Fibroblast of villous mesenchyme (primary cell): ENCODE data around the gene CLEC2B. TPM values are rescaled to one million over a fixed set of nuclear protein-coding genes. Genes with fewer than 3 reads are reported as not detected.
"Not testable (repeated sequence)": the region's sequence is repeated elsewhere in the genome, so short reads cannot be mapped to it uniquely, and the experiment has no call there.

ENCODE experiments used
- DNase-seq: peaks from one replicate; pipeline ENCODE4 v3.0.0-alpha.2; 2010; ENCODE audit warnings: low read depth
- H3K4me3 ChIP-seq: 2 replicates; pipeline ENCODE4 v1.5.1; 2011; ENCODE audit warnings: low read depth, mild to moderate bottlenecking, low read length
- total RNA-seq: library from RNA; depleted of rRNA; stranded (reverse); fragments of >200 nt; gene quantifications from 2 replicates; pipeline ENCODE4 v1.2.3, GENCODE V29; 2012
- TF ChIP-seq, protein P1 (sequence below): IDR thresholded peaks from 2 replicates; pipeline ENCODE4 v1.5.1; 2012; ENCODE audit warnings: low read depth, mild to moderate bottlenecking, low read length; ENCODE audit not compliant: insufficient read depth

The CLEC2B gene
- total RNA-seq, 1 donor, result 47.9 TPM

DNA sequence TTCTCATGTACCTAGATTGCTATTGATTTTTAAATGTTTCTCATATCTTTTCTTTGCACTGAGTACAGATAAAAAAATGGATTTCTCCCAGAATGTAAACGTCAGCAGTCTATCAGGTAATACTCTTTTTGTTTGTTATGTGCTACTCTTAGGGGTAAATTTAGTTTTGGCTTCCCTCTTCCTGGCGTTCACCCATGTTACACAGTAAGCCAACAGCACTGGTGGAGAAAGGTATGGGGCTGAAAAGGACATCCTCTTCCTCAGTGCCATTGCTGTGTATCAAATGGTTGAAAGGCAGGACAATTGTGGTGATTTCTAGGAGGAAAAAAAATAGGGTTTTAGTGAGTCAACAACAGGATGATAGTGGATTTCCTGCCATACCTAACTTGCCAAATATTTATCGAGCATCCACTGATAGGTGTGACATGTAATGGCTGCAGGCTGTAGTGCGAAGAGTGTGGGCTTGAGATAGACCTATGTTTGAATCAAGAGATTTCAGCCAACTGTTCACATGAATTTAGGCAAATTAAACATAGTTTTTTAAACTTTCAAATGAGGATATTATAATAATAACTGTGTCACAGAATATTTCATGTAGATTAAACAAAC is 19.6 kb upstream of the CLEC2B start:
- TF ChIP-seq, protein P1, sequence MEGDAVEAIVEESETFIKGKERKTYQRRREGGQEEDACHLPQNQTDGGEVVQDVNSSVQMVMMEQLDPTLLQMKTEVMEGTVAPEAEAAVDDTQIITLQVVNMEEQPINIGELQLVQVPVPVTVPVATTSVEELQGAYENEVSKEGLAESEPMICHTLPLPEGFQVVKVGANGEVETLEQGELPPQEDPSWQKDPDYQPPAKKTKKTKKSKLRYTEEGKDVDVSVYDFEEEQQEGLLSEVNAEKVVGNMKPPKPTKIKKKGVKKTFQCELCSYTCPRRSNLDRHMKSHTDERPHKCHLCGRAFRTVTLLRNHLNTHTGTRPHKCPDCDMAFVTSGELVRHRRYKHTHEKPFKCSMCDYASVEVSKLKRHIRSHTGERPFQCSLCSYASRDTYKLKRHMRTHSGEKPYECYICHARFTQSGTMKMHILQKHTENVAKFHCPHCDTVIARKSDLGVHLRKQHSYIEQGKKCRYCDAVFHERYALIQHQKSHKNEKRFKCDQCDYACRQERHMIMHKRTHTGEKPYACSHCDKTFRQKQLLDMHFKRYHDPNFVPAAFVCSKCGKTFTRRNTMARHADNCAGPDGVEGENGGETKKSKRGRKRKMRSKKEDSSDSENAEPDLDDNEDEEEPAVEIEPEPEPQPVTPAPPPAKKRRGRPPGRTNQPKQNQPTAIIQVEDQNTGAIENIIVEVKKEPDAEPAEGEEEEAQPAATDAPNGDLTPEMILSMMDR, result no peak
- no peak for DNase-seq

DNA sequence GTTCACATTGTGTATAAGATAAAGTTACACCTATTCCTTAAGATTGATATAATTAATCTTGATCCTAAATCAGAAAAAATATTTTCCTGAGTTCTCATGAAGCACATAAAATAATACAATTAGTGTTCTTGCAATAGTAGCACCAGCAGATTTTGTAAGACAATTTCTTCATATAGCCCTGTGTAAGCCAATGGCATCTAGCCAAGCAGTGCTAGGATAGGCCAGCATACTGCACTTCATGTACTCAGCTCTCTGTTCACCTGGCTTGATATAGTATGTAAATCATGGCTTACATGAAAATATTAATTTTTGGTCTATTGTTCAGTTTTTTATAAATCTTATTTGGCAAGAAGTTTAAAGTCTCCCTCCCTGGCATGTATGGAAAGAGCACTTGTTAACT is 14.0 kb upstream of the CLEC2B start:
- TF ChIP-seq, protein P1, result no peak
- no peak for DNase-seq
- H3K4me3 ChIP-seq, result no peak overlapping the region

More for the DNA sequence above, 19.6 kb upstream of the CLEC2B start:
- H3K4me3 ChIP-seq, result no peak overlapping the region

DNA sequence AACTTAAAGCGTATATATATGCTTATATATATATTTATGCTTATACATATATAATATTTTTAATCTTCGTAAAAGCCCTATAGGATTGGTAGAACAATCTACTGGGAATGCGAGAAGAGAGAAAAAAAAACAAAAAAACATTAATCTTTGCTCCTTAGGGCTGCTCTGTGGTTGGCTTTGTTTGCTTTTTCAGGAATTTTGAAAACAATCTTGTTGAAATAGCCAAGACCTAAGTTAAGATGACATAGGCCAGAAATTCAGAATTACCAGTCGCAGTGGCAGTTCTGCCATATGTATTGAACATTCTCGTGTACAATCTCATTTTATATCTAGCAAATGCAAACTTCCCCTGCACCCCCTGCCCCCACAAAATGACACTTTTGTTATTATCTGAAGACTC is 12.8 kb upstream of the CLEC2B start:
- H3K4me3 ChIP-seq, result no peak overlapping the region
- TF ChIP-seq, protein P1, result no peak
- DNase-seq, result no peak

DNA sequence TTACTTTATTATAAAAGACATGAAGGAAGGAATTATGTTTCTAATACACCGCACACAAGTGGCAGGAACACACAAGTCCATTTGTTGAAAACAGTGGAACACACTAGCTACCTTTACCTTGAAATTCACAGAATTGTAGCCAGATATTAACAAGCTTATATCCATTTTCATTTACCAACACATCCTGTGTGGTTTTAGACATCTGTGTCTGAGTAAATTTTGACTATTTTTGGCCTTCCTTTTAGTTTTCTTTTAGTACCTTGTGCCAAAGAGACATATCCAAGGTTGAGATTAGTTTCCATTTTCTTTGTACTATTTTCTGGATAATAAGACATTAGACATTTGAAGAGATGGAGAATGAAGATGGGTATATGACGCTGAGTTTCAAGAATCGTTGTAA is 12.1 kb upstream of the CLEC2B start, which contains the start of gene KLRF2:
KLRF2 (plus strand) TSS at position 244 of the 400 bp plus-strand sequence; CDS start at position 351, 107 bp downstream.
- no peak for DNase-seq
- H3K4me3 ChIP-seq, result no peak within 1 kb of the TSS
- TF ChIP-seq, protein P1, result no peak

DNA sequence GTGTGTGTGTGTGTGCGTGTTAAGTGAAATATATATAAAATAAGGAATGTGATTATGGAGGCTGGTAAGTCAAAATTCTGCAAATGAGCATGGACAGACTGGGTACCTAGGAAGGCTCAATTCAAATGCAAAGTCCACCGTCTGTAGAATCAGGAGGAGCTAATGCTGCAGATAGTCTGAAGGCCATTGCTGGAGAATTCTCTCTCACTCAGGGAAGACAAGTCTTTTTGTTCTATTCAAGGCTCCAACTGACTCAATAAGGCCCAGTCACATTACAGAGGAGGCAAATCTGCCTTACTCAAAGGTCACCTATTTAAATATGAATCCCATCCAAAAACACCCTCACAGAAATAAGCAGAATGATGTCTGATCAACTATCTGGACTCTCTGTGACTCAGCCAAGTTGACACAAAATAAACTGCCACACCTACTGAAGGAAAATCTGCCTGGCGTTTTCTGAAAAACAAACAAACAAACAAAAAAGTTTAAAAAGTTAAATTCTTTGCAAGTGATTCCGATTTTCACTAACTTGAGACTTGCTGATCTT is 11.5 kb upstream of the CLEC2B start:
- H3K4me3 ChIP-seq, result no peak overlapping the region
- TF ChIP-seq, protein P1, result no peak
- no peak for DNase-seq

DNA sequence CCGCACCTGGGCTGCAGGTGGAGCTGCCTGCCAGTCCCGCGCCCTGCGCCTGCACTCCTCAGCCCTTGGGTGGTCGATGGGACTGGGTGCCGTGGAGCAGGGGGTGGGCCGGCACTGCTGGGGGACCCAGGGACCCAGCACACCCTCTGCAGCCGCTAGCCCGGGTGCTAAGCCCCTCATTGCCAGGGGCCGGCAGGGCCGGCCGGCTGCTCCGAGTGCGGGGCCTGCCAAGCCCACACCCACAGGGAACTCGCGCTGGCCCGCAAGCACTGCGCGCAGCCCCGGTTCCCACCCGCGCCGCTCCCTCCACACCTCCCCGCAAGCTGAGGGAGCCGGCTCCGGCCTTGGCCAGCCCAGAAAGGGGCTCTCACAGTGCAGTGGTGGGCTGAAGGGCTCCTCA is 7.0 kb upstream of the CLEC2B start:
- not testable (repeated sequence) for DNase-seq, H3K4me3 ChIP-seq

DNA sequence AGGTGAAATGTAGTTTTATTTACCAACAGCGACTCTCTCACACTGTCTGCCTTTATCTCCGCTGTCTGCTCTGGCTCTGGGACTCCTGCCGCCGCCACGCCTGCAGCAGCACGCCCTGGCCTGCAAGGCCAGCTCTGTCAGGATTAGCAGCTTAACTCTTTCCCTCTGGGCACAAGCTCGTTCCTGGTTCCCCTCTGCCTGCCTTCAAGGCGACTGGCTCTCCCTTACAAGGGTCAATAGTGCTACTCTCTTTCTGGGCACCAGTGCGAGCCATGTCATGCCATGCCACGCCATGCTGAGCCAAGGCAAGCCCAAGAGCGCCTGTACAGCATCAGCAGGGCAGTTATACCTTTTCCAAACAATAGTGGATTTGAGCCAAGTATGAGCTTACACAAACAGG is 3.6 kb upstream of the CLEC2B start:
- DNase-seq, result no peak
- H3K4me3 ChIP-seq, result no peak overlapping the region
- TF ChIP-seq, protein P1, result no peak
